Measurements from ENCODE around the gene GCNT2. TPM values are rescaled to one million over a fixed set of nuclear protein-coding genes. Genes with fewer than 3 reads are reported as not detected.
A peak's percentile ranks its signal among the peaks of the same experiment; 100 is the strongest.

GCNT2 gene
- total and polyA plus RNA-seq, 2 of the 8 experiments (the other 6 are each of a cell fraction or from before 2014, with no cell fraction given), result 19.3 to 52.5 TPM

GRCh38 chr6:10658910-10659698 is 138.0 kb downstream of the GCNT2 start:
- Histone ChIP-seq H3K4ac (replicated peaks; ENCODE audit: insufficient read length, low read depth, low read length) (no peak overlapping the region), H3K9ac (replicated peaks in 1 of 4; ENCODE audit: extremely low read depth in 1 of 4, low read depth in 3 of 4, low read length in 3 of 4) (no peak overlapping the region; a peak in 2 of 7 replicates), H3K14ac (ENCODE audit: insufficient read length) (no peak overlapping the region), H3K4me1 (replicated peaks in 1 of 4; ENCODE audit: control insufficient read depth in 3 of 4, insufficient read depth in 4 of 4, low read length in 3 of 4) (peaks cover 0 to 3% (median 1%) of the 10 kb centered on the region in 4 experiments; a peak in 3 of 7 replicates), H2BK5ac (ENCODE audit: low read depth, low read length) (no peak overlapping the region), H4K20me1 (replicated peaks in 1 of 2; ENCODE audit: control insufficient read depth in 1 of 2, insufficient read depth in 2 of 2, low read length in 2 of 2) (no peaks in the 10 kb centered on the region), H3K27me3 (replicated peaks in 1 of 4; ENCODE audit: control insufficient read depth in 3 of 4, extremely low read depth in 1 of 4, insufficient read depth in 3 of 4, low read length in 3 of 4) (peaks cover 0 to 5% (median 2%) of the 10 kb centered on the region in 4 experiments; a peak in 3 of 7 replicates), H2AK5ac (ENCODE audit: low read depth, low read length) (no peak overlapping the region), H2BK15ac (ENCODE audit: low read length) (0 out of 2 replicates have a peak overlapping the region, but pooled peaks have one; percentile 46), H3K79me1 (ENCODE audit: low read depth, low read length) (no peaks in the 10 kb centered on the region; the same call in 1 of the 2 replicates), H2BK12ac (ENCODE audit: low read depth, low read length) (peak overlapping the region; percentile 60; the same call in 1 of the 2 replicates), H4K5ac (ENCODE audit: insufficient read length, low read depth, low read length) (no peak overlapping the region), H3K36me3 (ENCODE audit: control insufficient read depth in 2 of 4, insufficient read depth in 4 of 4, low read length in 3 of 4) (no peaks in the 10 kb centered on the region), H2BK20ac (ENCODE audit: low read length) (no peak overlapping the region), H4K8ac (ENCODE audit: extremely low read depth, insufficient read depth, low read length) (peak overlapping the region; percentile 2; the same call in 1 of the 2 replicates), H3K9me3 (ENCODE audit: insufficient read depth in 2 of 2, low read depth in 1 of 2, low read length in 1 of 2) (no peaks in the 10 kb centered on the region), H3K23ac (ENCODE audit: insufficient read length) (no peak overlapping the region), H2BK120ac (replicated peaks; ENCODE audit: low read depth, low read length) (no peak overlapping the region), H3K27ac (ENCODE audit: low read depth, low read length) (no peak overlapping the region), H3K4me3 (ENCODE audit: extremely low read depth in 1 of 4, insufficient read depth in 2 of 4, low read depth in 3 of 4, low read length in 4 of 4) (peak overlapping the region; percentile 52 to 69 (median 54); a peak in 7 of 8 replicates), H3K79me2 (ENCODE audit: control insufficient read depth in 1 of 2, insufficient read depth in 2 of 2, low read length in 2 of 2) (no peaks in the 10 kb centered on the region), H3K23me2 (ENCODE audit: low read depth, low read length) (peaks cover 6% of the 10 kb centered on the region; the same call in 1 of the 2 replicates), H3K56ac (replicated peaks; ENCODE audit: insufficient read length, low read depth, low read length) (no peak overlapping the region), H3K4me2 (ENCODE audit: insufficient read depth in 1 of 2, low read depth in 2 of 2, low read length in 2 of 2) (peak overlapping the region; percentile 79), H4K91ac (replicated peaks; ENCODE audit: insufficient read length, low read length) (peak overlapping the region; percentile 55), H3K18ac (ENCODE audit: extremely low read depth, low read length) (no peak overlapping the region), H2AFZ (ENCODE audit: low read length) (0 out of 2 replicates have a peak overlapping the region, but pooled peaks have one; percentile 36)
- WGBS, 2 experiments (ENCODE audit: extremely low coverage in 1 of 2, insufficient coverage in 1 of 2, insufficient read length in 1 of 2, insufficient replicate concordance in 2 of 2, low coverage in 1 of 2, low lambda C conversion rate in 2 of 2, missing lambda C conversion rate in 1 of 2), result 46% methylated on average over 21 of the region's 24 CpGs; no CpG with 5 or more reads in 1 of the 2 experiments
- peak; percentile 80 for TF ChIP-seq MAX (IDR thresholded peaks at IDR 0.05)
- no peak for TF ChIP-seq SRF (IDR thresholded peaks at IDR 0.05; ENCODE audit: low read depth, low read length)
- peak; percentile 76 for TF ChIP-seq E2F6 (IDR thresholded peaks at IDR 0.05)
- TF ChIP-seq CBX5 (IDR thresholded peaks at IDR 0.05; ENCODE audit: low read depth, low read length), result no peak
- TF ChIP-seq SAP30 (IDR thresholded peaks at IDR 0.05; ENCODE audit: insufficient read depth, insufficient replicate concordance, low read length), result no peak
- no peak for TF ChIP-seq ATF2 (IDR thresholded peaks at IDR 0.05; ENCODE audit: low read length)
- FAIRE-seq (no peak), DNase-seq (ENCODE audit: low read depth in 1 of 2, low spot score in 2 of 2) (peak in 1 of 2 experiments; percentile 54)
- POLR2A ChIA-PET (ENCODE audit: partially characterized antibody), result interaction anchor here (0.6 to 2.4 kb wide), 14 partner anchors 10 to 1544 kb away, joined by 3 to 8 read pairs (median 4); no protein-coding TSS in a partner anchor
- CTCF ChIA-PET (ENCODE audit: partially characterized antibody), result interaction anchor here (0.6 to 1.7 kb wide), 7 partner anchors 10 to 149 kb away, joined by 3 to 7 read pairs (median 5); partner anchors contain the start of gene C6orf52
